Tibial nerve (tissue), 4 donors: ENCODE measurements around the gene ATP6V0E1. TPM values are rescaled to one million over a fixed set of nuclear protein-coding genes. Genes with fewer than 3 reads are reported as not detected.

Experiments
- DNase-seq, 2 donors: peaks; one replicate each; pipeline ENCODE4 v3.0.0-alpha.2; 2019; ENCODE audit warnings: low spot score in 2 of 2
- H3K27ac ChIP-seq, 4 donors: fragments of 200-600 bp; sonication (generic) in 3 of 4; one replicate each; pipeline ENCODE4 v1.5.1; 2017 to 2019; ENCODE audit warnings: mild to moderate bottlenecking in 1 of 4
- H3K27me3 ChIP-seq, 2 donors: fragments of 200-600 bp; sonication (generic) in 1 of 2; one replicate each; pipeline versions ENCODE4 v1.5.1 to v1.6.0; 2017 to 2019
- H3K36me3 ChIP-seq, 3 donors: fragments of 200-600 bp; sonication (generic); one replicate each; pipeline ENCODE4 v1.5.1; 2018 to 2019
- H3K4me1 ChIP-seq, 4 donors: fragments of 200-600 bp; sonication (generic) in 3 of 4; one replicate each; pipeline ENCODE4 v1.5.1; 2017 to 2019
- H3K4me3 ChIP-seq, 4 donors: fragments of 200-600 bp; sonication (generic) in 3 of 4; one replicate each; pipeline ENCODE4 v1.5.1; 2017 to 2019; ENCODE audit warnings: mild to moderate bottlenecking in 1 of 4, moderate library complexity in 1 of 4
- H3K9me3 ChIP-seq, 4 donors: fragments of 200-600 bp; sonication (generic) in 3 of 4; one replicate each; pipeline ENCODE4 v1.5.1; 2017 to 2019
- CTCF ChIP-seq, 5 experiments: fragments of 200-600 bp in 3 of 5; fragments of 450-650 bp in 2 of 5; sonication (generic) in 3 of 5; IDR thresholded peaks; one replicate each; pipeline ENCODE4 v1.5.1; 2016 to 2019; ENCODE audit warnings: antibody characterized with exemption in 5 of 5, mild to moderate bottlenecking in 3 of 5, moderate library complexity in 2 of 5
- EP300 ChIP-seq, 2 donors: sonication (generic); formaldehyde crosslinking; IDR thresholded peaks; one replicate each; pipeline ENCODE4 v1.6.1; 2017; ENCODE audit warnings: antibody characterized with exemption in 2 of 2, mild to moderate bottlenecking in 1 of 2
- POLR2A ChIP-seq, 2 donors: fragments of 450-650 bp; IDR thresholded peaks; one replicate each; pipeline ENCODE4 v1.6.1; 2017; ENCODE audit warnings: antibody characterized with exemption in 2 of 2, mild to moderate bottlenecking in 2 of 2, moderate library complexity in 2 of 2
- WGBS, 2 donors: methylation state at CpG; one replicate each; pipeline ENCODE4 v1.1.5; 2018; 5-methylcytosine and 5-hydroxymethylcytosine counted together
- total RNA-seq, 4 donors: library from RNA; depleted of rRNA; stranded (reverse); fragments of >200 nt; gene quantifications; one replicate each; pipeline ENCODE4 v1.1.0, GENCODE V29; 2016

The ATP6V0E1 gene
- total RNA-seq, 4 donors from 2014 or later, result 88.8 to 121 (median 92.0) TPM

GRCh38 chr5:172984244-172984953 lies 828 bp downstream of the ATP6V0E1 start:
- TF ChIP-seq POLR2A (IDR thresholded peaks at IDR 0.05), result peak in 1 of 2 donors; percentile 36
- peak in 4 of 5 experiments; percentile 24 to 54 (median 38) for TF ChIP-seq CTCF (IDR thresholded peaks at IDR 0.05)
- TF ChIP-seq EP300 (IDR thresholded peaks at IDR 0.05), result peak; percentile 9 to 45
- WGBS, 2 donors, result 2% methylated on average over 15 of the region's 15 CpGs

GRCh38 chr5:172985596-172985995 lies 2.0 kb downstream of the ATP6V0E1 start:
- TF ChIP-seq CTCF (IDR thresholded peaks at IDR 0.05), result no peak
- no peak for TF ChIP-seq POLR2A (IDR thresholded peaks at IDR 0.05)
- TF ChIP-seq EP300 (IDR thresholded peaks at IDR 0.05), result no peak
- Histone ChIP-seq H3K36me3 (peaks cover 0 to 24% (median 0%) of the 10 kb centered on the region in 3 donors), H3K27me3 (no peaks in the 10 kb centered on the region), H3K9me3 (no peaks in the 10 kb centered on the region), H3K4me1 (peaks cover 0 to 41% (median 17%) of the 10 kb centered on the region in 4 donors), H3K27ac (peak overlapping the region in 2 of 4 donors; percentile 46 to 100), H3K4me3 (peak overlapping the region in 1 of 4 donors; percentile 99)
- DNase-seq, result no peak

More at GRCh38 chr5:172984244-172984953, 828 bp downstream of the ATP6V0E1 start:
- no peaks in the 10 kb centered on the region for H3K9me3 ChIP-seq
- peaks cover 0 to 24% (median 0%) of the 10 kb centered on the region in 3 donors for H3K36me3 ChIP-seq
- no peaks in the 10 kb centered on the region for H3K27me3 ChIP-seq
- peak overlapping the region; percentile 89 to 100 (median 95) for H3K27ac ChIP-seq
- peak overlapping the region; percentile 54 to 99 (median 72) for H3K4me3 ChIP-seq
- peaks cover 0 to 41% (median 17%) of the 10 kb centered on the region in 4 donors for H3K4me1 ChIP-seq
- DNase-seq, result peak; percentile 56 to 78

- no peak for DNase-seq
- no peak overlapping the region for H3K27ac ChIP-seq
- no peak for TF ChIP-seq POLR2A (IDR thresholded peaks at IDR 0.05)
- TF ChIP-seq EP300 (IDR thresholded peaks at IDR 0.05), result no peak
- no peak for TF ChIP-seq CTCF (IDR thresholded peaks at IDR 0.05)
- H3K36me3 ChIP-seq, result peaks cover 0 to 36% (median 0%) of the 10 kb centered on the region in 3 donors
- H3K4me3 ChIP-seq, result no peak overlapping the region
- peaks cover 0 to 38% (median 11%) of the 10 kb centered on the region in 4 donors for H3K4me1 ChIP-seq
- no peaks in the 10 kb centered on the region for H3K9me3 ChIP-seq
- no peaks in the 10 kb centered on the region for H3K27me3 ChIP-seq
- 72 to 76% methylated on average over 3 of the region's 3 CpGs for WGBS, 2 donors
Measured at GRCh38 chr5:172988276-172988675, 4.7 kb downstream of the ATP6V0E1 start.

- DNase-seq, result no peak
- 92 to 93% methylated on average over 8 of the region's 8 CpGs for WGBS, 2 donors
- Histone ChIP-seq H3K27ac (no peak overlapping the region), H3K4me1 (peaks cover 0 to 30% (median 3%) of the 10 kb centered on the region in 4 donors), H3K9me3 (no peaks in the 10 kb centered on the region), H3K4me3 (no peak overlapping the region), H3K27me3 (no peaks in the 10 kb centered on the region), H3K36me3 (peaks cover 0 to 59% (median 0%) of the 10 kb centered on the region in 3 donors)
- TF ChIP-seq CTCF (IDR thresholded peaks at IDR 0.05), result no peak
- TF ChIP-seq EP300 (IDR thresholded peaks at IDR 0.05), result no peak
- no peak for TF ChIP-seq POLR2A (IDR thresholded peaks at IDR 0.05)
Measured at GRCh38 chr5:172990776-172991175, 7.2 kb downstream of the ATP6V0E1 start.

- no peak for DNase-seq
- H3K9me3 ChIP-seq, result no peaks in the 10 kb centered on the region
- no peak overlapping the region for H3K4me3 ChIP-seq
- H3K27me3 ChIP-seq, result no peaks in the 10 kb centered on the region
- H3K27ac ChIP-seq, result no peak overlapping the region
- H3K36me3 ChIP-seq, result peaks cover 0 to 53% (median 0%) of the 10 kb centered on the region in 3 donors
- WGBS, 2 donors, result 89 to 100% methylated on average over 2 of the region's 2 CpGs
- peaks cover 0 to 14% (median 4%) of the 10 kb centered on the region in 4 donors for H3K4me1 ChIP-seq
- TF ChIP-seq POLR2A (IDR thresholded peaks at IDR 0.05) (no peak), CTCF (IDR thresholded peaks at IDR 0.05) (no peak), EP300 (IDR thresholded peaks at IDR 0.05) (no peak)
Measured at GRCh38 chr5:172994405-172994804, 10.8 kb downstream of the ATP6V0E1 start.
